Thoracic aorta (tissue), 2 donors: ENCODE measurements around the gene TOMM5. TPM values are rescaled to one million over a fixed set of nuclear protein-coding genes. Genes with fewer than 3 reads are reported as not detected.

ENCODE experiments used
- ATAC-seq: fragments of 150-250 bp; one replicate; pipeline ENCODE4 v1.8.0; 2017; ENCODE audit warnings: low read depth; ENCODE audit not compliant: insufficient number of reproducible peaks, low FRiP score
- DNase-seq: peaks from one replicate; pipeline ENCODE4 v3.0.0-alpha.2; 2020; ENCODE audit warnings: low spot score
- H3K27ac ChIP-seq, 2 donors: fragments of 200-600 bp; sonication (generic); 1 replicate in 1 of 2; 2 replicates in 1 of 2; pipeline ENCODE4 v1.5.1; 2016; ENCODE audit warnings: mild to moderate bottlenecking in 2 of 2, moderate library complexity in 2 of 2
- H3K27me3 ChIP-seq: fragments of 200-600 bp; sonication (generic); replicated peaks from 2 replicates; pipeline ENCODE4 v1.6.0; 2016; ENCODE audit warnings: mild to moderate bottlenecking; ENCODE audit not compliant: insufficient read depth
- H3K36me3 ChIP-seq: fragments of 200-600 bp; sonication (generic); one replicate; pipeline ENCODE4 v1.5.1; 2016
- H3K4me1 ChIP-seq, 2 donors: fragments of 200-600 bp; sonication (generic); 1 replicate in 1 of 2; 2 replicates in 1 of 2; pipeline versions ENCODE4 v1.5.1 to v1.6.0; 2016; ENCODE audit warnings: low read depth in 2 of 2, mild to moderate bottlenecking in 1 of 2; ENCODE audit not compliant: control insufficient read depth in 1 of 2
- H3K4me3 ChIP-seq: fragments of 200-600 bp; sonication (generic); 2 replicates; pipeline ENCODE4 v1.5.1; 2016; ENCODE audit warnings: mild to moderate bottlenecking
- H3K9me3 ChIP-seq: fragments of 200-600 bp; sonication (generic); 2 replicates; pipeline ENCODE4 v1.5.1; 2016
- CTCF ChIP-seq: fragments of 200-600 bp; sonication (generic); IDR thresholded peaks from one replicate; pipeline ENCODE4 v1.5.1; 2019; ENCODE audit warnings: antibody characterized with exemption
- total RNA-seq, 2 donors: library from RNA; depleted of rRNA; stranded (reverse); fragments of >200 nt; gene quantifications; one replicate each; pipeline versions ENCODE4 v1.1.0 to v1.2.3, GENCODE V29; 2016

Gene TOMM5
- total RNA-seq, 2 donors from 2014 or later: 48.3 to 78.7 TPM

DNA sequence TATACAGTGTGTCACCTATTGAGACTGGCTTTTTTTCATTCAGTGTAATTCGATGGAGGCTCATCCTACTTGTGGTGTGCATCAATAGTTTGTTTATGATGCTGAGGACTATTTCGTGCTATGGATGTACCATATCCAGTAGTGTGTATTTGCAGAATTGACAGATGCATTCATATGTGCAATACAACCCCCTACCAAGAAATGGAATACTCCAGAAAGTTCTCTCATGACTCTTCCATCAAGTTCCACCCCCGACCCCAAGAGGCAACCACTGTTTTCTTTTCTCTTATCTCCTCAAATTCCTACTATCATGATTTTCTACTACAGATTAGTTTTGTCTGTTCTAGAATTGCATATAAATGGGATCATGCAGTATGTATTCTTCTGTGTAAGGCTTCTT is 38.1 kb downstream of the TOMM5 start:
- Histone ChIP-seq H3K27ac (no peak overlapping the region), H3K27me3 (no peaks in the 10 kb centered on the region), H3K4me3 (no peak overlapping the region), H3K9me3 (no peaks in the 10 kb centered on the region), H3K4me1 (no peaks in the 10 kb centered on the region), H3K36me3 (no peaks in the 10 kb centered on the region)
- DNase-seq (no peak), ATAC-seq (no peak)
- TF ChIP-seq CTCF: no peak

DNA sequence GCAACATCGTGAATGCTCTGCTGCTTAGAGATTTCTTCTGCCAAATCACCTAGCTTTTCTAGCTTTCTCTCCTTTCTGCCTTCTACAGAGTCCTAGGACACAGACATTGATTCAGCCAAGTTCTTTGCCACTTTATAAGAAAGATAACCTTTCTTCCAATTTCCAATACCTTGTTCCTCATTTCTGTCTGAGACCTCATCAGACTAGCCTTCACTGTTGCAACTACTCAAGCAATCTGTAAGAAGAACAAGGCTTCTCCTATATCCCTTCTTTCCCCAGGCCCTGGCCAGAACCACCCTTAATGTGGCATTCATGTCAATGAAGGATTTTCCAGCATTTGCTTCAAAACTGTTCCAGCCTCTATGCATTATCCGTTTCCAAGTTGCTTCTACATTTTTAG is 40.5 kb downstream of the TOMM5 start:
- ATAC-seq (no peak), DNase-seq (no peak)
- Histone ChIP-seq H3K36me3 (no peaks in the 10 kb centered on the region), H3K4me1 (no peaks in the 10 kb centered on the region), H3K27ac (no peak overlapping the region), H3K9me3 (no peaks in the 10 kb centered on the region), H3K27me3 (no peaks in the 10 kb centered on the region), H3K4me3 (no peak overlapping the region)
- no peak for TF ChIP-seq CTCF

- no peaks in the 10 kb centered on the region for H3K27me3 ChIP-seq
- no peak for ATAC-seq
- H3K4me3 ChIP-seq: no peak overlapping the region
- no peak for DNase-seq
- no peak overlapping the region for H3K27ac ChIP-seq
- no peaks in the 10 kb centered on the region for H3K4me1 ChIP-seq
- H3K9me3 ChIP-seq: no peaks in the 10 kb centered on the region
- no peaks in the 10 kb centered on the region for H3K36me3 ChIP-seq
- no peak for TF ChIP-seq CTCF
Measured at GRCh38 chr9:37551468-37551867, 40.9 kb downstream of the TOMM5 start.

DNA sequence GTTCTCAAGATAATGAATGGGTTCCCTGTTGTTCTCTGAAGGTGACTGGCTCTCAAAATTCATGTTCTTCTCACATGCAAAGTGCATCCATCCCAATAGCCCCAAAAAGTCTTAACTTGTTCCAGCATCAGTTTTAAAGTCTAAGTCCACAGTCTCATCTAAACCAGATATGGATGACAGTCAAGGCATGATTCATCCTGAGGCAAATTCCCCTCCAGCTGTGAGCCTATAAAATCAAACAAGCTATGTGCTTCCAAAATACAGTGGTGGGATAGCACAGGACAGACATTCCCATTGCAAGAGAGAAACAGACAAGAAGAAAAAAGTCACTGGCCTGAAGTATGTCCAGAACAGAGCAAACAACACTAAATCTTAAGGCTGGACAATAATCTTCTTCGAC is 41.6 kb downstream of the TOMM5 start:
- ATAC-seq (no peak), DNase-seq (no peak)
- H3K36me3 ChIP-seq: no peaks in the 10 kb centered on the region
- no peak overlapping the region for H3K4me3 ChIP-seq
- H3K27ac ChIP-seq: no peak overlapping the region
- no peaks in the 10 kb centered on the region for H3K27me3 ChIP-seq
- no peaks in the 10 kb centered on the region for H3K4me1 ChIP-seq
- TF ChIP-seq CTCF: no peak
- no peaks in the 10 kb centered on the region for H3K9me3 ChIP-seq

DNA sequence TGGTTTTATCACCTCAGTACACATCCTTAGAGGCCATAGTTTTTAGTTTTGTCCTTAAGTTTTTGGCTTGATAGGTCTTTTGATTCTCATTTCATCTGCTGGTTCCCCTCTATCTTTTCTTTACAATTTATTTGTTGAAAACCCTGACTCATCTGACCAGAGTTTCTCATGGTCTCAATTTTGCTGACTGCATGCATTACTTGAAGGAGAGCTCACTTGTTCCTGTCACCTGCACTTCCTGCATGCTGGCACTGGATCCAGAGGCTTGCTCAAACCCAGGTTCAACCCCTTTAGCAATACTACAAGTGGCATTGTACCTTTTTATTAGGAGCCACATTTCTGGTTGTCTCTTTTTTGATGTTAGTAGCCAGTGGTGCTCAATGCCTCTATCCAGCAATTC is 42.9 kb downstream of the TOMM5 start:
- H3K36me3 ChIP-seq: no peaks in the 10 kb centered on the region
- H3K4me1 ChIP-seq: no peaks in the 10 kb centered on the region
- no peak overlapping the region for H3K27ac ChIP-seq
- no peak for TF ChIP-seq CTCF
- H3K27me3 ChIP-seq: no peaks in the 10 kb centered on the region
- DNase-seq (no peak), ATAC-seq (no peak)
- H3K9me3 ChIP-seq: no peaks in the 10 kb centered on the region
- no peak overlapping the region for H3K4me3 ChIP-seq
